HEK293 (cell line): ENCODE data around the gene MPZL3.

ENCODE experiments used
- CTCF ChIP-seq: fragments of 450-650 bp; formaldehyde crosslinking; IDR thresholded peaks from 2 replicates; pipeline ENCODE4 v1.5.1; 2016; ENCODE audit warnings: missing biosample characterization, missing genetic modification characterization
- ZBTB17 ChIP-seq: fragments of 450-650 bp; formaldehyde crosslinking; IDR thresholded peaks from 2 replicates; pipeline ENCODE4 v1.5.1; 2016; ENCODE audit warnings: missing biosample characterization, missing genetic modification characterization
- ZNF513 ChIP-seq: fragments of 450-650 bp; IDR thresholded peaks from 2 replicates; pipeline ENCODE4 v1.5.1; 2018; ENCODE audit warnings: missing biosample characterization, missing genetic modification characterization
- ZNF621 ChIP-seq: fragments of 450-650 bp; formaldehyde crosslinking; IDR thresholded peaks from 2 replicates; pipeline ENCODE4 v1.5.1; 2017; ENCODE audit warnings: missing biosample characterization, missing genetic modification characterization

GRCh38 chr11:118267486-118267885 lies 15.3 kb upstream of the MPZL3 start:
- no peak for TF ChIP-seq ZNF621 (tag by site-specific recombination)
- no peak for TF ChIP-seq CTCF (tag by site-specific recombination)
- no peak for TF ChIP-seq ZNF513 (tag by site-specific recombination)
- TF ChIP-seq ZBTB17 (tag by site-specific recombination): no peak
